BJ (cell line): ENCODE data around the gene APPBP2. TPM values are rescaled to one million over a fixed set of nuclear protein-coding genes. Genes with fewer than 3 reads are reported as not detected.

Source experiments
- CTCF ChIA-PET: fragments of 350-600 bp; formaldehyde crosslinking; extraction: SDS; loops from one replicate; lab custom pipeline; 2021; ENCODE audit warnings: antibody characterized with exemption, inconsistent platforms; lab: Yijun Ruan, JAX
- POLR2A ChIA-PET: fragments of 300-600 bp; sonication (Branson Sonifier 250); formaldehyde crosslinking; extraction: SDS; loops from one replicate; lab custom pipeline; 2021; ENCODE audit warnings: antibody characterized with exemption; lab: Charles Lee
- DNase-seq: peaks from one replicate; pipeline ENCODE4 v3.0.0-alpha.2; 2011; ENCODE audit warnings: low read depth
- H3K27me3 ChIP-seq: 2 replicates; pipeline ENCODE4 v1.6.0; 2011; ENCODE audit warnings: low read length; ENCODE audit not compliant: control insufficient read depth, insufficient read depth
- H3K36me3 ChIP-seq: 2 replicates; pipeline ENCODE4 v1.5.1; 2011; ENCODE audit warnings: low read length; ENCODE audit not compliant: control insufficient read depth, insufficient read depth
- H3K4me3 ChIP-seq: 2 replicates; pipeline ENCODE4 v1.5.1; 2011; ENCODE audit warnings: low read depth, mild to moderate bottlenecking, control low read depth, low read length
- polyA plus RNA-seq: library from polyadenylated mRNA; depleted of rRNA; stranded (reverse); fragments of >200 nt; gene quantifications from 2 replicates; pipeline ENCODE4 v1.2.3, GENCODE V29; 2011
- TF ChIP-seq, protein P1 (sequence below): IDR thresholded peaks from 2 replicates; pipeline ENCODE4 v1.5.1; 2011; ENCODE audit warnings: low read depth, mild to moderate bottlenecking, control low read depth, inconsistent platforms, low read length, moderate library complexity; ENCODE audit not compliant: insufficient read depth

APPBP2 gene
- polyA plus RNA-seq, 1 experiment, result 14.8 TPM

DNA sequence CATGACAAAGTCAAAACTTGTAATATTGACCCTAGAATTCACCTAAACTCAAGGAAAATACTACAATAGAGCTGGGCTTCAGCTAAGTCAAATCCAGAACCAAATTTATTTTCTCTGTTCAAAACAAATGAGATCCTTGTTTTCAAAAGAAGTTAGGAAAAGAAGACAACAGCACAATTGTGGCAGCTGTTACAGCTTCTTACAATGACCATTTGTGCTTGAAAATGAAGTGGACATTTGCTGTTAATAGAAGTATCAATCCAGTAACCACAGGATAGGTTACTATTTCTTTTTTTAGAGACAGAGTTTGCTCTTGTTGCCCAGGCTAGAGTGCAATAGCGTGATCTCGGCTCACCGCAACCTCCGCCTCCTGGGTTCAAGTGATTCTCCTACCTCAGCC is 44.4 kb downstream of the APPBP2 start:
- ChIA-PET CTCF (interaction anchor here (0.6 kb wide), 1 partner anchor 88 kb away, joined by 3 read pairs; no protein-coding TSS in a partner anchor), POLR2A (no interaction called here)
- Histone ChIP-seq H3K4me3 (no peak overlapping the region), H3K36me3 (no peaks in the 10 kb centered on the region), H3K27me3 (no peaks in the 10 kb centered on the region)
- TF ChIP-seq, protein P1, sequence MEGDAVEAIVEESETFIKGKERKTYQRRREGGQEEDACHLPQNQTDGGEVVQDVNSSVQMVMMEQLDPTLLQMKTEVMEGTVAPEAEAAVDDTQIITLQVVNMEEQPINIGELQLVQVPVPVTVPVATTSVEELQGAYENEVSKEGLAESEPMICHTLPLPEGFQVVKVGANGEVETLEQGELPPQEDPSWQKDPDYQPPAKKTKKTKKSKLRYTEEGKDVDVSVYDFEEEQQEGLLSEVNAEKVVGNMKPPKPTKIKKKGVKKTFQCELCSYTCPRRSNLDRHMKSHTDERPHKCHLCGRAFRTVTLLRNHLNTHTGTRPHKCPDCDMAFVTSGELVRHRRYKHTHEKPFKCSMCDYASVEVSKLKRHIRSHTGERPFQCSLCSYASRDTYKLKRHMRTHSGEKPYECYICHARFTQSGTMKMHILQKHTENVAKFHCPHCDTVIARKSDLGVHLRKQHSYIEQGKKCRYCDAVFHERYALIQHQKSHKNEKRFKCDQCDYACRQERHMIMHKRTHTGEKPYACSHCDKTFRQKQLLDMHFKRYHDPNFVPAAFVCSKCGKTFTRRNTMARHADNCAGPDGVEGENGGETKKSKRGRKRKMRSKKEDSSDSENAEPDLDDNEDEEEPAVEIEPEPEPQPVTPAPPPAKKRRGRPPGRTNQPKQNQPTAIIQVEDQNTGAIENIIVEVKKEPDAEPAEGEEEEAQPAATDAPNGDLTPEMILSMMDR, result no peak
- DNase-seq, result no peak

DNA sequence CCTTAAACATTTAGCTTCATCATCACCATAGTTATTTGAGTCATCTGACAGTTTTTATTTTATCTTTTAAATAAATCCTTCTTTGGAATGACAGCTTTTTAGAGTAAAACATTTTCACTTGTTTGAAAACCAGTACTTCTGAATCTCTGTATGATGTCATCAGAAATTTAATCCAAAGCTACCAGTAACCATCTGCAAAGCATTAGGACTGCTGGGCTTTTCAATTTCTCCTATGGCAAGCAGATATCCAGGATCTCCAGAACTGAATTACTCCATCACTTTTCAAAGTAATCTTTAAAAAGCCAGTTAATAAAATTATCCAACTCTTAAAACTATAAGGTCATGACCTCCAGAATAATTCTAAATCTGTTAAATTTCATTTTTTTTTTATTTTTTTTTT is 52.3 kb downstream of the APPBP2 start:
- ChIA-PET POLR2A (no interaction called here), CTCF (interaction anchor here (1.4 kb wide), 1 partner anchor 30 kb away, joined by 3 read pairs; no protein-coding TSS in a partner anchor)
- Histone ChIP-seq H3K36me3 (no peaks in the 10 kb centered on the region), H3K27me3 (no peaks in the 10 kb centered on the region), H3K4me3 (no peak overlapping the region)
- TF ChIP-seq, protein P1, result no peak
- no peak for DNase-seq

DNA sequence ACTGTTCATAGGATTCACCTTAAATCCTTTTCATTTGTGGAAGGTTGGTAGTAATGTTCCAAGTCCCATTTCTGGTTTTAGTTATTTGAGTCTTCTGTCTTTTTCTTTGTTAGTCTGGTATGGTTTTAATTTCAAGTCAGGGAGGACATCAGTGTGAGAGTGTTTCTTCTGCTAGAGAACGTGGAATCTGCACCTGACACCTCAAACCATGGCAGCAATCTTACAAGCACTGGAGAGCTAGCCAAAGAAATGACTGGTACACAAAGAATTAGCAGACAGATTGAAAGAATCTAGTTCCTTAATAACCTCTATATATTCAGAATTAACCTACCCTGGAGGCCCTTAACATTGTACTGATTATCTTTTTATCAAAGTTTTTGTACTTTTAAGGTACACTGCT is 53.6 kb downstream of the APPBP2 start:
- no peaks in the 10 kb centered on the region for H3K36me3 ChIP-seq
- no peaks in the 10 kb centered on the region for H3K27me3 ChIP-seq
- ChIA-PET CTCF (no interaction called here), POLR2A (no interaction called here)
- no peak for DNase-seq
- TF ChIP-seq, protein P1, result no peak
- H3K4me3 ChIP-seq, result no peak overlapping the region

DNA sequence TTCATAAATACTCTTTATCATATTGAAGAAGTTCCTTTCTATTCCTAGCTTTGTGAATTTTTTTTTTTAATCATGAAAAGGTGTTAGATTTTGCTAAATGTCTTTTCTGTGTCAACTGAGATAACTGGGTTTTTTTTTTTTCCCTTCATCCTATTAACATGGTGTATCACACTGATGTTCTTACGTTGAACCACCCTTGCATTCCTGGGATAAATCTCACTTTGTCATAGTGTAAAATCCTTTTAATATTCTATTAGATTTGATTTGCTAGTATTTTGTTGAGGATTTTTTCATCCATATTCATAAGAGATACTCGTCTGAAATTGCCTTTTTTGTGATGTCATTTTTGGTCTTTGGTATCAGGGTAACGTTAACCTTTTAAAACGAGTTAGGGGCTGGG is 54.6 kb downstream of the APPBP2 start:
- CTCF ChIA-PET, result interaction anchor here (0.6 kb wide), 1 partner anchor 119 kb away, joined by 4 read pairs; no protein-coding TSS in a partner anchor
- no peaks in the 10 kb centered on the region for H3K27me3 ChIP-seq
- POLR2A ChIA-PET, result no interaction called here
- H3K4me3 ChIP-seq, result no peak overlapping the region
- TF ChIP-seq, protein P1, result no peak
- DNase-seq, result no peak
- H3K36me3 ChIP-seq, result no peaks in the 10 kb centered on the region

DNA sequence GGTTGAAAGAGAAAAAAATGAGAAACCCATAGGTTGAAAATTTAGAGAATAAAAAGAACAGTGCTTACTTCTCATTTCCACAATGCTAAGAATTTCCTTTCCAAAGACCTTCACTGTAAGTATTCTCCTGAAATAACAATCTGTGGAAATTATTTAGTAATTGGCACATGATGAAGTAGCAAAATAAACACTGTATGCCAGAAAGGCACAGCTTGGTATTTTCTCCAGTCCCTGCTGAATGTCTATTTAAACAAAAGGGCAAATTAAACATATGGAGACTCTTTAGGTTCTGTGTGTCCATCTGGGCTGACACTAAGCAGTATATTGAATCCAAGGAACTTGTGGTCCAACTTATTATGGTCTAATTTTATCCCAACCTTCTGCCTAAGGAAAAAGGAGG is 57.7 kb downstream of the APPBP2 start:
- Histone ChIP-seq H3K27me3 (no peaks in the 10 kb centered on the region), H3K4me3 (no peak overlapping the region), H3K36me3 (0 out of 2 replicates have a peak, but pooled peaks cover 1% of the 10 kb centered on the region)
- no peak for DNase-seq
- POLR2A ChIA-PET, result no interaction called here
- CTCF ChIA-PET, result no interaction called here
- TF ChIP-seq, protein P1, result no peak
